ENCODE measurements around the gene GOLPH3.
"Not testable (repeated sequence)": the region's sequence is repeated elsewhere in the genome, so short reads cannot be mapped to it uniquely, and the experiment has no call there.

GOLPH3 gene

GRCh38 chr5:32096891-32097595 is 77.1 kb downstream of the GOLPH3 start:
- DNase-seq, result no peak

GRCh38 chr5:32095261-32095671 is 78.9 kb downstream of the GOLPH3 start:
- DNase-seq, result no peak

- DNase-seq, result no peak
Measured at GRCh38 chr5:32094691-32095090, 79.4 kb downstream of the GOLPH3 start.

GRCh38 chr5:32092938-32093812 is 80.9 kb downstream of the GOLPH3 start:
- peak; percentile 69 for DNase-seq

GRCh38 chr5:32090755-32091128 is 83.4 kb downstream of the GOLPH3 start:
- no peak for DNase-seq

GRCh38 chr5:32090026-32090754 is 83.9 kb downstream of the GOLPH3 start:
- DNase-seq, result no peak

GRCh38 chr5:32089146-32090000 is 84.7 kb downstream of the GOLPH3 start:
- no peak for DNase-seq

GRCh38 chr5:32088214-32088613 is 85.9 kb downstream of the GOLPH3 start:
- no peak for DNase-seq

- DNase-seq, result no peak
Measured at GRCh38 chr5:32087086-32088082, 86.7 kb downstream of the GOLPH3 start.

GRCh38 chr5:32083981-32084430 is 90.1 kb downstream of the GOLPH3 start:
- DNase-seq, result no peak

GRCh38 chr5:32082701-32083100 is 91.4 kb downstream of the GOLPH3 start:
- no peak for DNase-seq

- DNase-seq, result not testable (repeated sequence)
Measured at GRCh38 chr5:32080565-32080964, 93.6 kb downstream of the GOLPH3 start.

GRCh38 chr5:32078855-32079254 is 95.3 kb downstream of the GOLPH3 start:
- DNase-seq, result not testable (repeated sequence)

GRCh38 chr5:32076699-32077695 is 97.1 kb downstream of the GOLPH3 start:
- DNase-seq, result peak; percentile 47
